SK-N-SH treated with all-trans-retinoic acid at 6 μM for 48 hours (cell line): ENCODE measurements around the gene ARID3A.

Source experiments
- ARNTL ChIP-seq: fragments of 450-650 bp; formaldehyde crosslinking; IDR thresholded peaks from 2 replicates; pipeline ENCODE4 v1.5.0; 2020; ENCODE audit warnings: low read depth, mild to moderate bottlenecking, moderate library complexity, borderline replicate concordance
- BACH2 ChIP-seq: fragments of 250-450 bp; sonication (Bioruptor Pico); IDR thresholded peaks from 2 replicates; pipeline ENCODE4 v1.9.0; 2021; ENCODE audit warnings: mild to moderate bottlenecking, borderline replicate concordance
- CREB5 ChIP-seq: fragments of 250-450 bp; sonication (Bioruptor Pico); IDR thresholded peaks from 2 replicates; pipeline ENCODE4 v1.5.1; 2020; ENCODE audit warnings: low read depth, mild to moderate bottlenecking, moderate library complexity
- CSDC2 ChIP-seq: fragments of 250-450 bp; sonication (Bioruptor Pico); IDR thresholded peaks from 2 replicates; pipeline ENCODE4 v1.5.0; 2020; ENCODE audit warnings: mild to moderate bottlenecking, moderate library complexity
- ESRRG ChIP-seq: fragments of 250-450 bp; sonication (Bioruptor Pico); IDR thresholded peaks from 2 replicates; pipeline ENCODE4 v1.6.1; 2021; ENCODE audit warnings: mild to moderate bottlenecking
- ISL1 ChIP-seq: fragments of 250-450 bp; sonication (Bioruptor Pico); IDR thresholded peaks from 2 replicates; pipeline ENCODE4 v2.1.2; 2022; ENCODE audit warnings: mild to moderate bottlenecking, moderate library complexity
- PATZ1 ChIP-seq: fragments of 250-450 bp; sonication (Bioruptor Pico); IDR thresholded peaks from 2 replicates; pipeline ENCODE4 v1.8.0; 2020; ENCODE audit warnings: mild to moderate bottlenecking, moderate library complexity, borderline replicate concordance
- POU6F1 ChIP-seq: fragments of 250-450 bp; sonication (Bioruptor Pico); IDR thresholded peaks from 2 replicates; pipeline ENCODE4 v1.8.0; 2021; ENCODE audit warnings: low read depth, mild to moderate bottlenecking, moderate library complexity, borderline replicate concordance
- TOX ChIP-seq: fragments of 250-450 bp; sonication (Bioruptor Pico); IDR thresholded peaks from 2 replicates; pipeline ENCODE4 v1.8.0; 2021; ENCODE audit warnings: mild to moderate bottlenecking, moderate library complexity, borderline replicate concordance
- TSHZ2 ChIP-seq: fragments of 250-450 bp; sonication (Bioruptor Pico); IDR thresholded peaks from 2 replicates; pipeline ENCODE4 v1.5.0; 2020; ENCODE audit warnings: mild to moderate bottlenecking, moderate library complexity
- ZFP3 ChIP-seq: fragments of 250-450 bp; sonication (Bioruptor Pico); IDR thresholded peaks from 2 replicates; pipeline ENCODE4 v1.5.0; 2020; ENCODE audit warnings: mild to moderate bottlenecking, moderate library complexity
- ZNF565 ChIP-seq: fragments of 450-650 bp; formaldehyde crosslinking; conservative IDR thresholded peaks from 2 replicates; pipeline ENCODE4 v1.5.0; 2020; ENCODE audit warnings: low read depth, mild to moderate bottlenecking, moderate library complexity
- ZNF70 ChIP-seq: fragments of 450-650 bp; formaldehyde crosslinking; IDR thresholded peaks from 2 replicates; pipeline ENCODE4 v1.5.0; 2020; ENCODE audit warnings: mild to moderate bottlenecking, moderate library complexity
- ZNF8 ChIP-seq: fragments of 450-650 bp; formaldehyde crosslinking; IDR thresholded peaks from 2 replicates; pipeline ENCODE4 v1.5.0; 2020; ENCODE audit warnings: mild to moderate bottlenecking, moderate library complexity

GRCh38 chr19:964116-964520 lies 38.3 kb downstream of the ARID3A start:
- no peak for TF ChIP-seq ZFP3 (CRISPR knock-in tag)
- no peak for TF ChIP-seq CSDC2
- no peak for TF ChIP-seq POU6F1 (CRISPR knock-in tag)
- no peak for TF ChIP-seq ZNF8 (CRISPR knock-in tag)
- TF ChIP-seq BACH2 (CRISPR knock-in tag), result no peak
- no peak for TF ChIP-seq CREB5 (CRISPR knock-in tag)
- no peak for TF ChIP-seq TOX (CRISPR knock-in tag)
- no peak for TF ChIP-seq ESRRG (CRISPR knock-in tag)
- TF ChIP-seq ARNTL, result no peak
- TF ChIP-seq ISL1 (CRISPR knock-in tag), result no peak
- no peak for TF ChIP-seq PATZ1
- TF ChIP-seq TSHZ2 (CRISPR knock-in tag), result no peak
- TF ChIP-seq ZNF70 (CRISPR knock-in tag), result no peak
- TF ChIP-seq ZNF565 (CRISPR knock-in tag), result no peak
